Vagina (tissue), 2 donors: ENCODE results near the gene WWOX.

Experiments used
- POLR2A ChIP-seq, 2 donors: fragments of 450-650 bp; IDR thresholded peaks; one replicate each; pipeline ENCODE4 v1.6.1; 2017; ENCODE audit warnings: antibody characterized with exemption in 2 of 2, mild to moderate bottlenecking in 2 of 2, moderate library complexity in 2 of 2
- POLR2AphosphoS5 ChIP-seq, 2 donors: sonication (generic); formaldehyde crosslinking; IDR thresholded peaks; one replicate each; pipeline ENCODE4 v1.9.0; 2017; ENCODE audit warnings: antibody characterized with exemption in 2 of 2, mild to moderate bottlenecking in 2 of 2, low read depth in 1 of 2; ENCODE audit not compliant: insufficient read depth in 1 of 2
- TF ChIP-seq, protein P1 (sequence below), 3 experiments: fragments of 450-650 bp in 2 of 3; fragments of 200-600 bp in 1 of 3; sonication (generic) in 1 of 3; IDR thresholded peaks; one replicate each; pipeline ENCODE4 v1.5.1; 2017 to 2019; ENCODE audit warnings: antibody characterized with exemption in 3 of 3, mild to moderate bottlenecking in 2 of 3, moderate library complexity in 2 of 3

DNA sequence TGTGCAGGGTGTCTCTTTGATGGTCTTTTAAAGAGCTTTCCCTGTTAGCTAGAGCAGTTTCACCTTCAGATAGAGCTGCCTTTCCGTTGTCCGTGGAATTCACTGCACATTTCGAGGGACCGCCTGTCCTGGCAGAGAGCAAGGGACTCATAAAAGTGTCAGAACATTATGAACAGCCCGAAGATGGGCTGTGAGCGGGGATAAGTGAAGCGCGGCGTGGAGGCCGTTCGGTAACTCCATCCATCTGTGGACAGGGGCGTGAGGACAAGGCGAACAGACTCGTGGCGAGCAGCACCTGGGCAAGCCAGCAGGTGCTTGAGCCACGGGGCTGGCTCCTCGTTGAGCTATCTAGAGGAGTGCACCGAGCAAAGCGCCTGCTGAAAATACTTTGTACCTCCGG is 1129.9 kb downstream of the WWOX start:
- no peak for TF ChIP-seq POLR2A (IDR thresholded peaks at IDR 0.05)
- TF ChIP-seq, protein P1, sequence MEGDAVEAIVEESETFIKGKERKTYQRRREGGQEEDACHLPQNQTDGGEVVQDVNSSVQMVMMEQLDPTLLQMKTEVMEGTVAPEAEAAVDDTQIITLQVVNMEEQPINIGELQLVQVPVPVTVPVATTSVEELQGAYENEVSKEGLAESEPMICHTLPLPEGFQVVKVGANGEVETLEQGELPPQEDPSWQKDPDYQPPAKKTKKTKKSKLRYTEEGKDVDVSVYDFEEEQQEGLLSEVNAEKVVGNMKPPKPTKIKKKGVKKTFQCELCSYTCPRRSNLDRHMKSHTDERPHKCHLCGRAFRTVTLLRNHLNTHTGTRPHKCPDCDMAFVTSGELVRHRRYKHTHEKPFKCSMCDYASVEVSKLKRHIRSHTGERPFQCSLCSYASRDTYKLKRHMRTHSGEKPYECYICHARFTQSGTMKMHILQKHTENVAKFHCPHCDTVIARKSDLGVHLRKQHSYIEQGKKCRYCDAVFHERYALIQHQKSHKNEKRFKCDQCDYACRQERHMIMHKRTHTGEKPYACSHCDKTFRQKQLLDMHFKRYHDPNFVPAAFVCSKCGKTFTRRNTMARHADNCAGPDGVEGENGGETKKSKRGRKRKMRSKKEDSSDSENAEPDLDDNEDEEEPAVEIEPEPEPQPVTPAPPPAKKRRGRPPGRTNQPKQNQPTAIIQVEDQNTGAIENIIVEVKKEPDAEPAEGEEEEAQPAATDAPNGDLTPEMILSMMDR (IDR thresholded peaks at IDR 0.05), result no peak
- no peak for TF ChIP-seq POLR2AphosphoS5 (IDR thresholded peaks at IDR 0.05; ENCODE audit: insufficient read depth in 1 of 2, low read depth in 1 of 2)
